NOMO-1 treated with dmso at 0.1 percent for 144 hours (cell line): ENCODE results near the gene LCT.
"Not testable (repeated sequence)": the region's sequence is repeated elsewhere in the genome, so short reads cannot be mapped to it uniquely, and the experiment has no call there.

Experiments used
- DNase-seq: peaks from one replicate; lab custom pipeline; 2025; ENCODE audit not compliant: unreplicated experiment; lab: John Stamatoyannopoulos, UW

Gene LCT

GRCh38 chr2:135836596-135837270, at the start of gene LCT:
TSS of gene LCT (minus strand) at chr2:135837184. CDS start at chr2:135837169, 15 bp downstream.
- DNase-seq = no peak

GRCh38 chr2:135885709-135886108, 48.7 kb upstream of the LCT start:
- DNase-seq = no peak

GRCh38 chr2:135882415-135882814, 45.4 kb upstream of the LCT start:
- DNase-seq = no peak

GRCh38 chr2:135876770-135877169, 39.8 kb upstream of the LCT start:
- DNase-seq = not testable (repeated sequence)

- DNase-seq = peak; percentile 96
Observed at GRCh38 chr2:135876066-135876711, 39.2 kb upstream of the LCT start, which contains the start of gene MCM6. TSS of gene MCM6 (minus strand) at chr2:135876443. CDS start at chr2:135876365, 78 bp downstream.

GRCh38 chr2:135875491-135876065, 38.6 kb upstream of the LCT start:
- peak; percentile 21 for DNase-seq

- DNase-seq = no peak
Observed at GRCh38 chr2:135874777-135875365, 37.9 kb upstream of the LCT start.

GRCh38 chr2:135870571-135870970, 33.6 kb upstream of the LCT start:
- no peak for DNase-seq

GRCh38 chr2:135863233-135863632, 26.2 kb upstream of the LCT start:
- DNase-seq = no peak

GRCh38 chr2:135862718-135863117, 25.7 kb upstream of the LCT start:
- no peak for DNase-seq

- DNase-seq = no peak
Observed at GRCh38 chr2:135853401-135853800, 16.4 kb upstream of the LCT start.

- no peak for DNase-seq
Observed at GRCh38 chr2:135851858-135852257, 14.9 kb upstream of the LCT start.

GRCh38 chr2:135850892-135851668, 14.1 kb upstream of the LCT start:
- no peak for DNase-seq

- DNase-seq = no peak
Observed at GRCh38 chr2:135849087-135849486, 12.1 kb upstream of the LCT start.

GRCh38 chr2:135845997-135846396, 9.0 kb upstream of the LCT start:
- no peak for DNase-seq

GRCh38 chr2:135845257-135845656, 8.3 kb upstream of the LCT start:
- no peak for DNase-seq

- no peak for DNase-seq
Observed at GRCh38 chr2:135844301-135844895, 7.4 kb upstream of the LCT start.

- DNase-seq = no peak
Observed at GRCh38 chr2:135843671-135844070, 6.7 kb upstream of the LCT start.

- no peak for DNase-seq
Observed at GRCh38 chr2:135840601-135841000, 3.6 kb upstream of the LCT start.

GRCh38 chr2:135839713-135840112, 2.7 kb upstream of the LCT start:
- no peak for DNase-seq

GRCh38 chr2:135838502-135838901, 1.5 kb upstream of the LCT start:
- no peak for DNase-seq
